HT1080 (cell line): ENCODE measurements around the gene FOXO6. TPM values are rescaled to one million over a fixed set of nuclear protein-coding genes. Genes with fewer than 3 reads are reported as not detected.

Source experiments
- DNase-seq: peaks from one replicate; pipeline ENCODE4 v3.0.0-alpha.2; 2015; ENCODE audit warnings: low read depth
- total RNA-seq: library from RNA; depleted of rRNA; stranded (reverse); fragments of >200 nt; shearing (Covaris generic); gene quantifications from 2 replicates; pipeline ENCODE4 v1.2.3, GENCODE V29; 2014

Gene FOXO6
- total RNA-seq, 1 experiment from 2014 or later = 0.90 TPM

GRCh38 chr1:41350055-41350378 is 11.2 kb upstream of the FOXO6 start:
- DNase-seq = no peak

- DNase-seq = no peak
Measured at GRCh38 chr1:41351262-41352151, 9.7 kb upstream of the FOXO6 start.

GRCh38 chr1:41353744-41354143 is 7.5 kb upstream of the FOXO6 start:
- no peak for DNase-seq

GRCh38 chr1:41354956-41355355 is 6.3 kb upstream of the FOXO6 start:
- no peak for DNase-seq

GRCh38 chr1:41355356-41355755 is 5.9 kb upstream of the FOXO6 start:
- no peak for DNase-seq

- DNase-seq = no peak
Measured at GRCh38 chr1:41355761-41356160, 5.5 kb upstream of the FOXO6 start.

- DNase-seq = no peak
Measured at GRCh38 chr1:41356752-41357151, 4.5 kb upstream of the FOXO6 start.

GRCh38 chr1:41357451-41358101 is 3.7 kb upstream of the FOXO6 start:
- peak; percentile 60 for DNase-seq

GRCh38 chr1:41358131-41359021 is 2.9 kb upstream of the FOXO6 start:
- no peak for DNase-seq

GRCh38 chr1:41359211-41360073 is 1.8 kb upstream of the FOXO6 start:
- peak; percentile 59 for DNase-seq

GRCh38 chr1:41360074-41360785 is 1.0 kb upstream of the FOXO6 start:
- DNase-seq = no peak

- no peak for DNase-seq
Measured at GRCh38 chr1:41361495-41362356, 492 bp downstream of the FOXO6 start.

GRCh38 chr1:41362357-41362721 is 1.1 kb downstream of the FOXO6 start:
- DNase-seq = no peak

- no peak for DNase-seq
Measured at GRCh38 chr1:41362749-41363590, 1.7 kb downstream of the FOXO6 start.

GRCh38 chr1:41363591-41364320 is 2.5 kb downstream of the FOXO6 start:
- no peak for DNase-seq

GRCh38 chr1:41364442-41365319 is 3.4 kb downstream of the FOXO6 start:
- no peak for DNase-seq

GRCh38 chr1:41365320-41365633 is 4.0 kb downstream of the FOXO6 start:
- DNase-seq = no peak
